ENCODE results near the gene PEX7. TPM values are rescaled to one million over a fixed set of nuclear protein-coding genes. Genes with fewer than 3 reads are reported as not detected.

PEX7 gene
- total and polyA plus RNA-seq, 10 of the 15 experiments (the other 5 are each of a cell fraction or from before 2014, with no cell fraction given) = 0.58 to 12.4 (median 8.8) TPM

- TF ChIP-seq PKNOX1 (IDR thresholded peaks at IDR 0.05) = no peak
- no peak for TF ChIP-seq SKIL (IDR thresholded peaks at IDR 0.05; ENCODE audit: low read depth, poor library complexity, severe bottlenecking)
- TF ChIP-seq SMAD1 (IDR thresholded peaks at IDR 0.05; ENCODE audit: low read depth, partially characterized antibody) = no peak
- TF ChIP-seq CBFB (IDR thresholded peaks at IDR 0.05; ENCODE audit: low read depth) = no peak
- no peak for TF ChIP-seq HSF1 (IDR thresholded peaks at IDR 0.05; ENCODE audit: low read depth, low read length)
- no peak for TF ChIP-seq CEBPB (IDR thresholded peaks at IDR 0.05; ENCODE audit: borderline replicate concordance in 1 of 2, low read depth in 2 of 2, low read length in 2 of 2)
- no peak for TF ChIP-seq E4F1 (IDR thresholded peaks at IDR 0.05; ENCODE audit: borderline replicate concordance, partially characterized antibody)
- TF ChIP-seq CEBPZ (IDR thresholded peaks at IDR 0.05; ENCODE audit: low read depth, low read length) = no peak
- no peak for TF ChIP-seq WRNIP1 (IDR thresholded peaks at IDR 0.05; ENCODE audit: borderline replicate concordance, low read depth, low read length)
- TF ChIP-seq IKZF2 (IDR thresholded peaks at IDR 0.05) = peak; percentile 36 to 65; a peak in 3 of 4 replicates
- no peak for TF ChIP-seq CTCF (IDR thresholded peaks at IDR 0.05 in 2 of 3, conservative IDR thresholded peaks at IDR 0.05 in 1 of 3; ENCODE audit: control insufficient read depth in 2 of 3, extremely low read depth in 1 of 3, insufficient read depth in 1 of 3, low read depth in 3 of 3, low read length in 3 of 3)
- TF ChIP-seq RBBP5 (conservative IDR thresholded peaks at IDR 0.05) = no peak
- no peak for TF ChIP-seq CHD2 (IDR thresholded peaks at IDR 0.05; ENCODE audit: borderline replicate concordance, low read depth, low read length)
- no peak for TF ChIP-seq EP300 (IDR thresholded peaks at IDR 0.05; ENCODE audit: borderline replicate concordance in 1 of 2, control insufficient read depth in 1 of 2, low read depth in 2 of 2, low read length in 2 of 2)
Measured at GRCh38 chr6:136784910-136785746, 37.3 kb upstream of the PEX7 start (continued).
